Colonic mucosa (tissue), 4 donors: ENCODE results near the gene ZBTB18. TPM values are rescaled to one million over a fixed set of nuclear protein-coding genes. Genes with fewer than 3 reads are reported as not detected.

ENCODE experiments used
- DNase-seq: peaks from one replicate; pipeline ENCODE4 v3.0.0-alpha.2; 2020
- H3K27ac ChIP-seq: fragments of 200-600 bp; one replicate; pipeline ENCODE4 v1.8.0; 2021
- H3K27me3 ChIP-seq: fragments of 200-600 bp; one replicate; pipeline ENCODE4 v1.8.0; 2021
- H3K36me3 ChIP-seq: fragments of 200-600 bp; one replicate; pipeline ENCODE4 v1.8.0; 2021
- H3K4me1 ChIP-seq: fragments of 200-600 bp; one replicate; pipeline ENCODE4 v1.8.0; 2021; ENCODE audit warnings: mild to moderate bottlenecking
- H3K4me3 ChIP-seq: fragments of 200-600 bp; one replicate; pipeline ENCODE4 v1.8.0; 2021
- H3K9ac ChIP-seq, 2 donors: one replicate each; pipeline ENCODE4 v1.7.0; 2013; ENCODE audit warnings: control low read depth in 2 of 2, low read depth in 2 of 2, low read length in 2 of 2
- H3K9me3 ChIP-seq: fragments of 200-600 bp; one replicate; pipeline ENCODE4 v1.8.0; 2021
- CTCF ChIP-seq: fragments of 200-600 bp; IDR thresholded peaks from one replicate; pipeline ENCODE4 v1.8.0; 2022; ENCODE audit warnings: antibody characterized with exemption, mild to moderate bottlenecking
- intact Hi-C: fragments of 100-400 bp; cut with DNase I; formaldehyde crosslinking; loops from one replicate; pipeline ENCODE4 v1.14.1; 2022
- total RNA-seq, 2 donors: library from RNA; stranded (reverse); fragmentation: NEBNext Ultra II Directional in 1 of 2; extraction: Animal tissue kit (Norgen Biotek cat#: 25700) in 1 of 2; gene quantifications; one replicate each; pipeline ENCODE4 v1.2.1, GENCODE V29; 2021
- donor health status: healthy.
- donor health status: DM: no; HTN: no; CAD: no.
- donor health status: DM: no; HTN: no; CAD: no.

ZBTB18 gene
- total RNA-seq, 2 donors from 2014 or later = 15.0 to 23.8 TPM

- Histone ChIP-seq H3K27me3 (no peaks in the 10 kb centered on the region), H3K9me3 (no peaks in the 10 kb centered on the region), H3K4me3 (no peak overlapping the region), H3K27ac (no peak overlapping the region), H3K36me3 (no peaks in the 10 kb centered on the region), H3K4me1 (no peaks in the 10 kb centered on the region), H3K9ac (no peak overlapping the region)
- intact Hi-C loops = no loop called here
- no peak for DNase-seq
- no peak for TF ChIP-seq CTCF
These were observed 23.5 kb upstream of the ZBTB18 start for GRCh38 chr1:244027491-244028145.

GRCh38 chr1:244028701-244029100, 22.4 kb upstream of the ZBTB18 start:
- DNase-seq = no peak
- H3K36me3 ChIP-seq = no peaks in the 10 kb centered on the region
- intact Hi-C loops = no loop called here
- H3K27ac ChIP-seq = no peak overlapping the region
- no peaks in the 10 kb centered on the region for H3K9me3 ChIP-seq
- no peak overlapping the region for H3K4me3 ChIP-seq
- H3K4me1 ChIP-seq = no peaks in the 10 kb centered on the region
- TF ChIP-seq CTCF = no peak
- no peaks in the 10 kb centered on the region for H3K27me3 ChIP-seq
- H3K9ac ChIP-seq = no peak overlapping the region

- no peak for TF ChIP-seq CTCF
- Histone ChIP-seq H3K36me3 (no peaks in the 10 kb centered on the region), H3K27ac (no peak overlapping the region), H3K4me1 (no peaks in the 10 kb centered on the region), H3K9me3 (no peaks in the 10 kb centered on the region), H3K27me3 (no peaks in the 10 kb centered on the region), H3K9ac (no peak overlapping the region), H3K4me3 (no peak overlapping the region)
- DNase-seq = no peak
- intact Hi-C loops = no loop called here
These were observed 22.0 kb upstream of the ZBTB18 start for GRCh38 chr1:244029124-244029523.

- intact Hi-C loops = no loop called here
These were observed 20.5 kb upstream of the ZBTB18 start for GRCh38 chr1:244030481-244031040.

GRCh38 chr1:244035358-244035757, 15.7 kb upstream of the ZBTB18 start:
- Histone ChIP-seq H3K27me3 (no peaks in the 10 kb centered on the region), H3K9ac (no peak overlapping the region), H3K27ac (no peak overlapping the region), H3K9me3 (no peaks in the 10 kb centered on the region), H3K36me3 (no peaks in the 10 kb centered on the region), H3K4me3 (no peak overlapping the region), H3K4me1 (no peaks in the 10 kb centered on the region)
- intact Hi-C loops = no loop called here
- no peak for TF ChIP-seq CTCF
- DNase-seq = no peak

More at GRCh38 chr1:244030481-244031040, 20.5 kb upstream of the ZBTB18 start:
- Histone ChIP-seq H3K36me3 (no peaks in the 10 kb centered on the region), H3K9me3 (no peaks in the 10 kb centered on the region), H3K4me1 (no peaks in the 10 kb centered on the region), H3K4me3 (no peak overlapping the region), H3K27ac (no peak overlapping the region), H3K27me3 (no peaks in the 10 kb centered on the region), H3K9ac (no peak overlapping the region)
- DNase-seq = no peak
- no peak for TF ChIP-seq CTCF
